ENCODE measurements around the gene NR1H2.
"Not testable (repeated sequence)": the region's sequence is repeated elsewhere in the genome, so short reads cannot be mapped to it uniquely, and the experiment has no call there.

The NR1H2 gene

GRCh38 chr19:50376166-50377050, at the start of gene NR1H2:
Gene NR1H2, plus strand, starts transcription at chr19:50376457. Its CDS starts 1,149 bp downstream, at chr19:50377606.
- DNase-seq, result peak; percentile 59

- DNase-seq, result no peak
Measured at GRCh38 chr19:50327013-50327412, 49.2 kb upstream of the NR1H2 start.

- no peak for DNase-seq
Measured at GRCh38 chr19:50327461-50328223, 48.6 kb upstream of the NR1H2 start.

- peak; percentile 82 for DNase-seq
Measured at GRCh38 chr19:50328224-50328872, 47.9 kb upstream of the NR1H2 start.

GRCh38 chr19:50328873-50329145, 47.4 kb upstream of the NR1H2 start:
- DNase-seq, result no peak

GRCh38 chr19:50329146-50329925, 46.9 kb upstream of the NR1H2 start, which contains the start of gene KCNC3:
Gene KCNC3, minus strand, starts transcription at chr19:50329377. Its CDS starts 295 bp downstream, at chr19:50329082.
- peak; percentile 99 for DNase-seq

- DNase-seq, result not testable (repeated sequence)
Measured at GRCh38 chr19:50329926-50330294, 46.3 kb upstream of the NR1H2 start.

- DNase-seq, result peak; percentile 71
Measured at GRCh38 chr19:50330365-50331078, 45.7 kb upstream of the NR1H2 start.

- DNase-seq, result no peak
Measured at GRCh38 chr19:50331221-50331993, 44.9 kb upstream of the NR1H2 start.

- no peak for DNase-seq
Measured at GRCh38 chr19:50331994-50332243, 44.3 kb upstream of the NR1H2 start.

GRCh38 chr19:50332244-50333038, 43.8 kb upstream of the NR1H2 start:
- no peak for DNase-seq

GRCh38 chr19:50333235-50333736, 43.0 kb upstream of the NR1H2 start:
- DNase-seq, result peak; percentile 90

- peak; percentile 99 for DNase-seq
Measured at GRCh38 chr19:50333737-50334617, 42.3 kb upstream of the NR1H2 start.

GRCh38 chr19:50334741-50335421, 41.4 kb upstream of the NR1H2 start:
- DNase-seq, result no peak

- not testable (repeated sequence) for DNase-seq
Measured at GRCh38 chr19:50337031-50337430, 39.2 kb upstream of the NR1H2 start.

GRCh38 chr19:50340331-50340730, 35.9 kb upstream of the NR1H2 start:
- DNase-seq, result no peak

GRCh38 chr19:50341091-50341564, 35.1 kb upstream of the NR1H2 start:
- DNase-seq, result no peak

- DNase-seq, result no peak
Measured at GRCh38 chr19:50344661-50345318, 31.5 kb upstream of the NR1H2 start.

All from 8988T (cell line).